K562 (cell line): Measurements from ENCODE around the gene PRKAR1B. TPM values are rescaled to one million over a fixed set of nuclear protein-coding genes. Genes with fewer than 3 reads are reported as not detected.

ENCODE experiments used
- ARID1B ChIP-seq: fragments of 450-650 bp; IDR thresholded peaks from 2 replicates; pipeline ENCODE4 v1.6.1; 2016; ENCODE audit warnings: antibody characterized with exemption, mild to moderate bottlenecking, inconsistent platforms
- BHLHE40 ChIP-seq: IDR thresholded peaks from 2 replicates; pipeline ENCODE4 v1.6.1; 2011; ENCODE audit warnings: low read length, improper control_type of control experiment
- EP300 ChIP-seq: IDR thresholded peaks from 2 replicates; pipeline ENCODE4 v1.6.1; 2012; ENCODE audit warnings: low read length, improper control_type of control experiment
- FOSL1 ChIP-seq: fragments of 200-800 bp; sonication (Bioruptor generic); conservative IDR thresholded peaks from 2 replicates; pipeline ENCODE4 v1.6.1; 2016; ENCODE audit warnings: missing genetic modification characterization, missing compliant biosample characterization
- JUN ChIP-seq, 2 experiments: sonication (generic) in 1 of 2; formaldehyde crosslinking in 1 of 2; IDR thresholded peaks; 2 replicates each; pipeline versions ENCODE4 v1.6.1 to v1.8.0; 2012 to 2022; ENCODE audit warnings: borderline replicate concordance in 2 of 2, mild to moderate bottlenecking in 2 of 2, improper control_type of control experiment in 1 of 2, low read depth in 1 of 2, low read length in 1 of 2, missing genetic modification reagents in 1 of 2
- KAT2B ChIP-seq: IDR thresholded peaks from one replicate; pipeline ENCODE4 v1.6.1; 2012; ENCODE audit warnings: low read depth, mild to moderate bottlenecking, control low read depth, inconsistent platforms, low read length, moderate library complexity
- MYC ChIP-seq, 2 experiments: fragments of 250-450 bp in 1 of 2; sonication (Bioruptor Pico) in 1 of 2; IDR thresholded peaks; 2 replicates each; pipeline versions ENCODE4 v1.5.1 to v1.6.1; 2012 to 2021; ENCODE audit warnings: low read depth in 2 of 2, borderline replicate concordance in 1 of 2, improper control_type of control experiment in 1 of 2, low read length in 1 of 2, mild to moderate bottlenecking in 1 of 2, moderate library complexity in 1 of 2
- SMAD4 ChIP-seq: fragments of 250-450 bp; sonication (Bioruptor Pico); conservative IDR thresholded peaks from 2 replicates; pipeline ENCODE4 v1.8.0; 2021; ENCODE audit warnings: inconsistent platforms, mild to moderate bottlenecking, moderate library complexity
- SMARCA4 ChIP-seq: fragments of 450-650 bp; IDR thresholded peaks from 2 replicates; pipeline ENCODE4 v1.6.1; 2016
- TBL1XR1 ChIP-seq, 2 experiments: IDR thresholded peaks; 2 replicates each; pipeline ENCODE4 v1.6.1; 2012; ENCODE audit warnings: improper control_type of control experiment in 2 of 2, low read length in 2 of 2, mild to moderate bottlenecking in 1 of 2
- ZNF263 ChIP-seq: sonication (generic); formaldehyde crosslinking; IDR thresholded peaks from 2 replicates; pipeline ENCODE4 v1.8.0; 2022; ENCODE audit warnings: mild to moderate bottlenecking, missing genetic modification reagents, borderline replicate concordance
- polyA plus RNA-seq, 8 experiments: library from polyadenylated mRNA; depleted of rRNA in 4 of 8; stranded (reverse) in 5 of 8; unstranded in 3 of 8; fragments of >200 nt; fragmentation: Nextera tagmentation in 2 of 8; fragmentation: Illumina TruSeq in 1 of 8; extraction: Ambion mirVana in 2 of 8; extraction: Trizol in 1 of 8; gene quantifications; 2 replicates each; pipeline versions ENCODE4 v1.2.1 to v1.2.3, GENCODE V29; 2011 to 2014; ENCODE audit warnings: inconsistent platforms in 1 of 8, missing spikeins in 1 of 8
- total RNA-seq, 7 experiments: library from RNA; depleted of rRNA in 6 of 7; stranded (reverse); fragments of >200 nt in 6 of 7; fragmentation: Illumina TruSeq in 2 of 7; extraction: Trizol in 2 of 7; gene quantifications; 2 replicates each; pipeline versions ENCODE4 v1.2.1 to v1.2.3, GENCODE V29; 2011 to 2021; ENCODE audit warnings: low replicate concordance in 1 of 7
- TF ChIP-seq, protein P1 (sequence below): fragments of 450-650 bp; IDR thresholded peaks from 2 replicates; pipeline ENCODE4 v1.6.1; 2018; ENCODE audit not compliant: partially characterized antibody
- TF ChIP-seq, protein P2 (sequence below), 2 experiments: fragments of 450-650 bp in 1 of 2; IDR thresholded peaks; 2 replicates each; pipeline ENCODE4 v1.6.1; 2011 to 2017; ENCODE audit warnings: low read depth in 2 of 2, antibody characterized with exemption in 1 of 2, borderline replicate concordance in 1 of 2, low read length in 1 of 2, mild to moderate bottlenecking in 1 of 2, mixed read lengths in 1 of 2; ENCODE audit not compliant: control insufficient read depth in 1 of 2
- TF ChIP-seq, protein P3 (sequence below): fragments of 200-800 bp; sonication (Bioruptor generic); IDR thresholded peaks from 2 replicates; pipeline ENCODE4 v1.6.1; 2017; ENCODE audit warnings: missing genetic modification characterization, missing compliant biosample characterization

The PRKAR1B gene
- total and polyA plus RNA-seq, 9 of the 15 experiments (the other 6 are each of a cell fraction or from before 2014, with no cell fraction given) = 0.99 to 30.5 (median 12.7) TPM

DNA sequence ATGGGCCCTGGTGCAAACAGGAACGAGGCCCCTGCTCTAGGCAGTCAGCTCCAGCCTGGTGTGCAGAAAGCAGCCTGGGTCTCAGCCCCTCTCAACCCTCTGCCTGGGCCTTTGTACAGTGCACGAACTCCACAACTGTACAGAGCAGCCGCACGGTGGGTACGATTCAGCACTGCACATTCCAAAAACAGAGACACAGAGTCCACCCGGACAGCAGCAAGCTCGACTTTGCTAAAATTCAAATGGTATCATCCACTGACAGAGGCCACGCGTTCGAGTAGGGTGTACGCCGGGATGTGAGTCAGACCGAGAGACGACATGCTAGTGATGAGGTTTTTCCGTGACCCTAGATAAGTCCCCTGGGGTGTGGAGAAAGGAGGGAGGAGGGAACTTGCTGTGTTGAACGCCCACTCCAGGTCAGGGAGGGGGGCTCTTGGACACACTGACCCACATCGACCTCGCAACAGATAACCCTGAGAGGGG lies 141.8 kb downstream of the PRKAR1B start (continued):
- TF ChIP-seq, protein P1, sequence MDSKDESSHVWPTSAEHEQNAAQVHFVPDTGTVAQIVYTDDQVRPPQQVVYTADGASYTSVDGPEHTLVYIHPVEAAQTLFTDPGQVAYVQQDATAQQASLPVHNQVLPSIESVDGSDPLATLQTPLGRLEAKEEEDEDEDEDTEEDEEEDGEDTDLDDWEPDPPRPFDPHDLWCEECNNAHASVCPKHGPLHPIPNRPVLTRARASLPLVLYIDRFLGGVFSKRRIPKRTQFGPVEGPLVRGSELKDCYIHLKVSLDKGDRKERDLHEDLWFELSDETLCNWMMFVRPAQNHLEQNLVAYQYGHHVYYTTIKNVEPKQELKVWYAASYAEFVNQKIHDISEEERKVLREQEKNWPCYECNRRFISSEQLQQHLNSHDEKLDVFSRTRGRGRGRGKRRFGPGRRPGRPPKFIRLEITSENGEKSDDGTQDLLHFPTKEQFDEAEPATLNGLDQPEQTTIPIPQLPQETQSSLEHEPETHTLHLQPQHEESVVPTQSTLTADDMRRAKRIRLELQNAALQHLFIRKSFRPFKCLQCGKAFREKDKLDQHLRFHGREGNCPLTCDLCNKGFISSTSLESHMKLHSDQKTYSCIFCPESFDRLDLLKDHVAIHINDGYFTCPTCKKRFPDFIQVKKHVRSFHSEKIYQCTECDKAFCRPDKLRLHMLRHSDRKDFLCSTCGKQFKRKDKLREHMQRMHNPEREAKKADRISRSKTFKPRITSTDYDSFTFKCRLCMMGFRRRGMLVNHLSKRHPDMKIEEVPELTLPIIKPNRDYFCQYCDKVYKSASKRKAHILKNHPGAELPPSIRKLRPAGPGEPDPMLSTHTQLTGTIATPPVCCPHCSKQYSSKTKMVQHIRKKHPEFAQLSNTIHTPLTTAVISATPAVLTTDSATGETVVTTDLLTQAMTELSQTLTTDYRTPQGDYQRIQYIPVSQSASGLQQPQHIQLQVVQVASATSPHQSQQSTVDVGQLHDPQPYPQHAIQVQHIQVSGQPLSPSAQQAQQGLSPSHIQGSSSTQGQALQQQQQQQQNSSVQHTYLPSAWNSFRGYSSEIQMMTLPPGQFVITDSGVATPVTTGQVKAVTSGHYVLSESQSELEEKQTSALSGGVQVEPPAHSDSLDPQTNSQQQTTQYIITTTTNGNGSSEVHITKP = peak; percentile 93
- TF ChIP-seq SMAD4 (CRISPR knock-in tag) = no peak
- peak; percentile 64 for TF ChIP-seq SMARCA4
- TF ChIP-seq ARID1B = peak; percentile 74
- TF ChIP-seq, protein P2, sequence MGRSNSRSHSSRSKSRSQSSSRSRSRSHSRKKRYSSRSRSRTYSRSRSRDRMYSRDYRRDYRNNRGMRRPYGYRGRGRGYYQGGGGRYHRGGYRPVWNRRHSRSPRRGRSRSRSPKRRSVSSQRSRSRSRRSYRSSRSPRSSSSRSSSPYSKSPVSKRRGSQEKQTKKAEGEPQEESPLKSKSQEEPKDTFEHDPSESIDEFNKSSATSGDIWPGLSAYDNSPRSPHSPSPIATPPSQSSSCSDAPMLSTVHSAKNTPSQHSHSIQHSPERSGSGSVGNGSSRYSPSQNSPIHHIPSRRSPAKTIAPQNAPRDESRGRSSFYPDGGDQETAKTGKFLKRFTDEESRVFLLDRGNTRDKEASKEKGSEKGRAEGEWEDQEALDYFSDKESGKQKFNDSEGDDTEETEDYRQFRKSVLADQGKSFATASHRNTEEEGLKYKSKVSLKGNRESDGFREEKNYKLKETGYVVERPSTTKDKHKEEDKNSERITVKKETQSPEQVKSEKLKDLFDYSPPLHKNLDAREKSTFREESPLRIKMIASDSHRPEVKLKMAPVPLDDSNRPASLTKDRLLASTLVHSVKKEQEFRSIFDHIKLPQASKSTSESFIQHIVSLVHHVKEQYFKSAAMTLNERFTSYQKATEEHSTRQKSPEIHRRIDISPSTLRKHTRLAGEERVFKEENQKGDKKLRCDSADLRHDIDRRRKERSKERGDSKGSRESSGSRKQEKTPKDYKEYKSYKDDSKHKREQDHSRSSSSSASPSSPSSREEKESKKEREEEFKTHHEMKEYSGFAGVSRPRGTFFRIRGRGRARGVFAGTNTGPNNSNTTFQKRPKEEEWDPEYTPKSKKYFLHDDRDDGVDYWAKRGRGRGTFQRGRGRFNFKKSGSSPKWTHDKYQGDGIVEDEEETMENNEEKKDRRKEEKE (IDR thresholded peaks at IDR 0.05; ENCODE audit: borderline replicate concordance in 1 of 2, control insufficient read depth in 1 of 2, low read depth in 2 of 2, low read length in 1 of 2) = peak in 1 of 2 experiments; percentile 19; a peak in 1 of 4 replicates
- peak; percentile 28; the same call in 1 of the 2 replicates for TF ChIP-seq BHLHE40
- TF ChIP-seq MYC (IDR thresholded peaks at IDR 0.05; ENCODE audit: low read depth, low read length) = peak; percentile 57; the same call in 1 of the 2 replicates
- no peak for TF ChIP-seq MYC (CRISPR knock-in tag; IDR thresholded peaks at IDR 0.05; ENCODE audit: borderline replicate concordance, low read depth)
- no peak for TF ChIP-seq KAT2B
- no peak for TF ChIP-seq ZNF263 (CRISPR knock-in tag)
- TF ChIP-seq TBL1XR1 (IDR thresholded peaks at IDR 0.05; ENCODE audit: low read length in 2 of 2) = peak in 1 of 2 experiments; percentile 30; a peak in 1 of 4 replicates
- peak; percentile 94 for TF ChIP-seq FOSL1 (tag)
- TF ChIP-seq, protein P3, sequence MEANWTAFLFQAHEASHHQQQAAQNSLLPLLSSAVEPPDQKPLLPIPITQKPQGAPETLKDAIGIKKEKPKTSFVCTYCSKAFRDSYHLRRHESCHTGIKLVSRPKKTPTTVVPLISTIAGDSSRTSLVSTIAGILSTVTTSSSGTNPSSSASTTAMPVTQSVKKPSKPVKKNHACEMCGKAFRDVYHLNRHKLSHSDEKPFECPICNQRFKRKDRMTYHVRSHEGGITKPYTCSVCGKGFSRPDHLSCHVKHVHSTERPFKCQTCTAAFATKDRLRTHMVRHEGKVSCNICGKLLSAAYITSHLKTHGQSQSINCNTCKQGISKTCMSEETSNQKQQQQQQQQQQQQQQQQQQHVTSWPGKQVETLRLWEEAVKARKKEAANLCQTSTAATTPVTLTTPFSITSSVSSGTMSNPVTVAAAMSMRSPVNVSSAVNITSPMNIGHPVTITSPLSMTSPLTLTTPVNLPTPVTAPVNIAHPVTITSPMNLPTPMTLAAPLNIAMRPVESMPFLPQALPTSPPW (CRISPR knock-in tag) = peak; percentile 66
- TF ChIP-seq EP300 = peak; percentile 70; the same call in 1 of the 2 replicates
- TF ChIP-seq JUN (IDR thresholded peaks at IDR 0.05; ENCODE audit: borderline replicate concordance, low read depth, low read length) = peak; percentile 74; the same call in 1 of the 2 replicates
- no peak for TF ChIP-seq JUN (CRISPR knock-in tag; IDR thresholded peaks at IDR 0.05; ENCODE audit: borderline replicate concordance)
- TF ChIP-seq, all 486 proteins: peak for 41
